BLaER1 (cell line): ENCODE measurements around the gene STXBP5.
"Not testable (repeated sequence)": the region's sequence is repeated elsewhere in the genome, so short reads cannot be mapped to it uniquely, and the experiment has no call there.

ENCODE experiments used
- H3K27ac ChIP-seq: shearing (Covaris generic); formaldehyde crosslinking; 2 replicates; pipeline ENCODE4 v1.8.1; 2022
- H3K27me3 ChIP-seq: shearing (Covaris generic); formaldehyde crosslinking; 2 replicates; pipeline ENCODE4 v1.8.1; 2022
- H3K36me3 ChIP-seq: shearing (Covaris generic); formaldehyde crosslinking; 2 replicates; pipeline ENCODE4 v1.8.1; 2022
- H3K4me1 ChIP-seq: shearing (Covaris generic); formaldehyde crosslinking; 2 replicates; pipeline ENCODE4 v1.8.1; 2022
- H3K4me2 ChIP-seq: shearing (Covaris generic); formaldehyde crosslinking; 2 replicates; pipeline ENCODE4 v1.8.1; 2022
- H3K4me3 ChIP-seq: shearing (Covaris generic); formaldehyde crosslinking; 2 replicates; pipeline ENCODE4 v1.8.1; 2022
- H3K9ac ChIP-seq: shearing (Covaris generic); formaldehyde crosslinking; 2 replicates; pipeline ENCODE4 v1.8.1; 2022
- H3K9me3 ChIP-seq: shearing (Covaris generic); formaldehyde crosslinking; 2 replicates; pipeline ENCODE4 v1.8.1; 2022
- H4K20me1 ChIP-seq: shearing (Covaris generic); formaldehyde crosslinking; 2 replicates; pipeline ENCODE4 v1.8.1; 2022
- Cebpa-rat ChIP-seq: shearing (Covaris generic); IDR thresholded peaks from 2 replicates; pipeline ENCODE4 v1.8.1; 2022

Gene STXBP5

GRCh38 chr6:147347882-147348575, 143.8 kb downstream of the STXBP5 start:
- no peak for TF ChIP-seq Cebpa-rat
- Histone ChIP-seq H3K27ac (no peak overlapping the region), H3K4me1 (no peaks in the 10 kb centered on the region), H3K27me3 (no peaks in the 10 kb centered on the region), H3K9me3 (no peaks in the 10 kb centered on the region), H3K4me2 (no peak overlapping the region), H3K36me3 (peaks cover 7% of the 10 kb centered on the region; the same call in 1 of the 2 replicates), H3K4me3 (no peak overlapping the region), H4K20me1 (no peaks in the 10 kb centered on the region), H3K9ac (no peak overlapping the region)

GRCh38 chr6:147361311-147361981, 157.2 kb downstream of the STXBP5 start:
- H3K9me3 ChIP-seq = no peaks in the 10 kb centered on the region
- H3K27ac ChIP-seq = no peak overlapping the region
- no peak overlapping the region for H3K9ac ChIP-seq
- no peak for TF ChIP-seq Cebpa-rat
- no peaks in the 10 kb centered on the region for H3K4me1 ChIP-seq
- no peak overlapping the region for H3K4me2 ChIP-seq
- 0 out of 2 replicates have a peak, but pooled peaks cover 3% of the 10 kb centered on the region for H3K36me3 ChIP-seq
- no peak overlapping the region for H3K4me3 ChIP-seq
- H4K20me1 ChIP-seq = no peaks in the 10 kb centered on the region
- no peaks in the 10 kb centered on the region for H3K27me3 ChIP-seq

GRCh38 chr6:147366290-147366689, 162.1 kb downstream of the STXBP5 start:
- Histone ChIP-seq H3K4me1 (no peaks in the 10 kb centered on the region), H3K36me3 (0 out of 2 replicates have a peak, but pooled peaks cover 3% of the 10 kb centered on the region), H3K4me3 (no peak overlapping the region), H3K27ac (no peak overlapping the region), H3K4me2 (no peak overlapping the region), H4K20me1 (no peaks in the 10 kb centered on the region), H3K9me3 (no peaks in the 10 kb centered on the region), H3K27me3 (no peaks in the 10 kb centered on the region), H3K9ac (no peak overlapping the region)
- no peak for TF ChIP-seq Cebpa-rat

GRCh38 chr6:147371325-147371724, 167.1 kb downstream of the STXBP5 start:
- Histone ChIP-seq H3K4me1 (no peaks in the 10 kb centered on the region), H3K9ac (no peak overlapping the region), H3K36me3 (no peaks in the 10 kb centered on the region), H4K20me1 (no peaks in the 10 kb centered on the region), H3K9me3 (no peaks in the 10 kb centered on the region), H3K27me3 (no peaks in the 10 kb centered on the region), H3K4me3 (no peak overlapping the region), H3K27ac (no peak overlapping the region), H3K4me2 (no peak overlapping the region)
- no peak for TF ChIP-seq Cebpa-rat

- Histone ChIP-seq H3K27ac (no peak overlapping the region), H3K4me2 (no peak overlapping the region), H3K36me3 (no peaks in the 10 kb centered on the region), H3K9me3 (no peaks in the 10 kb centered on the region), H3K9ac (no peak overlapping the region), H4K20me1 (no peaks in the 10 kb centered on the region), H3K4me3 (no peak overlapping the region), H3K27me3 (no peaks in the 10 kb centered on the region), H3K4me1 (no peaks in the 10 kb centered on the region)
- TF ChIP-seq Cebpa-rat = no peak
Observed at GRCh38 chr6:147372806-147373205, 168.6 kb downstream of the STXBP5 start.

- no peak overlapping the region for H3K27ac ChIP-seq
- H3K4me3 ChIP-seq = no peak overlapping the region
- H3K9me3 ChIP-seq = peaks cover 16% of the 10 kb centered on the region
Observed at GRCh38 chr6:147378819-147379218, 174.6 kb downstream of the STXBP5 start.

GRCh38 chr6:147380841-147381240, 176.6 kb downstream of the STXBP5 start:
- not testable (repeated sequence) for H3K4me3 ChIP-seq, H4K20me1 ChIP-seq, H3K4me2 ChIP-seq, H3K27me3 ChIP-seq, H3K4me1 ChIP-seq, H3K27ac ChIP-seq, H3K9ac ChIP-seq
- peaks cover 23% of the 10 kb centered on the region for H3K36me3 ChIP-seq
- peaks cover 16% of the 10 kb centered on the region for H3K9me3 ChIP-seq

More at GRCh38 chr6:147378819-147379218, 174.6 kb downstream of the STXBP5 start:
- no peak overlapping the region for H3K9ac ChIP-seq
- no peaks in the 10 kb centered on the region for H4K20me1 ChIP-seq
- H3K36me3 ChIP-seq = peaks cover 18% of the 10 kb centered on the region
- no peaks in the 10 kb centered on the region for H3K27me3 ChIP-seq
- no peaks in the 10 kb centered on the region for H3K4me1 ChIP-seq
- no peak overlapping the region for H3K4me2 ChIP-seq
- no peak for TF ChIP-seq Cebpa-rat

- H3K4me2 ChIP-seq = no peak overlapping the region
- H3K27ac ChIP-seq = no peak overlapping the region
- H3K36me3 ChIP-seq = peaks cover 23% of the 10 kb centered on the region
- peaks cover 16% of the 10 kb centered on the region for H3K9me3 ChIP-seq
- no peak overlapping the region for H3K9ac ChIP-seq
- no peaks in the 10 kb centered on the region for H4K20me1 ChIP-seq
- no peak for TF ChIP-seq Cebpa-rat
- H3K27me3 ChIP-seq = no peaks in the 10 kb centered on the region
- no peak overlapping the region for H3K4me3 ChIP-seq
- H3K4me1 ChIP-seq = no peaks in the 10 kb centered on the region
Observed at GRCh38 chr6:147381712-147382111, 177.5 kb downstream of the STXBP5 start.

GRCh38 chr6:147382945-147383554, 178.8 kb downstream of the STXBP5 start:
- no peaks in the 10 kb centered on the region for H4K20me1 ChIP-seq
- no peak overlapping the region for H3K4me3 ChIP-seq
- peaks cover 16% of the 10 kb centered on the region for H3K9me3 ChIP-seq
- no peaks in the 10 kb centered on the region for H3K4me1 ChIP-seq
- TF ChIP-seq Cebpa-rat = no peak
- no peak overlapping the region for H3K4me2 ChIP-seq
- H3K27ac ChIP-seq = no peak overlapping the region
- H3K9ac ChIP-seq = no peak overlapping the region
- H3K36me3 ChIP-seq = peaks cover 23% of the 10 kb centered on the region
- no peaks in the 10 kb centered on the region for H3K27me3 ChIP-seq

- no peaks in the 10 kb centered on the region for H3K4me1 ChIP-seq
- H3K9ac ChIP-seq = no peak overlapping the region
- H3K9me3 ChIP-seq = peaks cover 12% of the 10 kb centered on the region
- peaks cover 19% of the 10 kb centered on the region for H3K36me3 ChIP-seq
- H3K4me2 ChIP-seq = no peak overlapping the region
- no peak for TF ChIP-seq Cebpa-rat
- no peak overlapping the region for H3K4me3 ChIP-seq
- H3K27me3 ChIP-seq = no peaks in the 10 kb centered on the region
- no peaks in the 10 kb centered on the region for H4K20me1 ChIP-seq
- H3K27ac ChIP-seq = no peak overlapping the region
Observed at GRCh38 chr6:147384029-147384428, 179.8 kb downstream of the STXBP5 start.
